22Rv1 (cell line): Measurements from ENCODE around the gene STAC2.

Experiments used
- H3K27ac ChIP-seq: fragments of 450-650 bp; 2 replicates; pipeline ENCODE4 v1.5.1; 2017
- ZFX ChIP-seq: fragments of 450-650 bp; IDR thresholded peaks from 2 replicates; pipeline ENCODE4 v1.6.1; 2017; ENCODE audit warnings: antibody characterized with exemption, borderline replicate concordance
- TF ChIP-seq, protein P1 (sequence below): fragments of 450-650 bp; IDR thresholded peaks from 2 replicates; pipeline ENCODE4 v1.5.1; 2017; ENCODE audit warnings: mild to moderate bottlenecking

Gene STAC2

DNA sequence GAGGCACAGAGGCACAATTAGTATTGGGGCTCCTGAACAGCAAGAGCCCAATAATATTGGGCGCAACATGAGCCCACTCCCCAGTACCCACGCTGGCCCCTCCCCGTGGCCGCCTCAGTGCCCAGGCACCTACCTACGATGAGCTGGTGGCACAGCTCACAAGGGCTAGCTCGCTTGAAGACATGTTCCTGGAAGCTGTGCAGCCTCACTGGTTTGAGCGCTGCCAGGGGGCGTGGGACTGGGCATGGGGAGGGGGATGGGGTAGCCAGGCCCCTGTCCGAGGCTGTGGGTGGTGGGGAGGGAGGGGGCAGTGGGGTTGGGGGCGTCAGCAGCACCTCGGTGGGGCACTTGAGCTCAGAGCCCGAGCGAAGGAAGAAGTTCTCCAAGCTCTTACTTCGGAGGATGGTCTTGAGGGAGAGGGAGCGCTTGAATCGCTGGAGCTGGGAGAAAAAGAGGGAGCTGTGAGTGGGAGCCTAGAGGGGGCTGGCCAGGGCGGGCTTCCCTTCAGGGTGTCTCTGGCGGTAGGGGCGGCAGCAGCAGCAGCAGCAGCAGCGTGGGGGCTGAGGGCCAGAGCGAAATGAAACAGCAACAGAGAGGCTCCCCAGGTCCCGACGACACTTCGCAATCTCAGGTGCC lies 7.9 kb downstream of the STAC2 start:
- H3K27ac ChIP-seq, result no peak overlapping the region
- TF ChIP-seq, protein P1, sequence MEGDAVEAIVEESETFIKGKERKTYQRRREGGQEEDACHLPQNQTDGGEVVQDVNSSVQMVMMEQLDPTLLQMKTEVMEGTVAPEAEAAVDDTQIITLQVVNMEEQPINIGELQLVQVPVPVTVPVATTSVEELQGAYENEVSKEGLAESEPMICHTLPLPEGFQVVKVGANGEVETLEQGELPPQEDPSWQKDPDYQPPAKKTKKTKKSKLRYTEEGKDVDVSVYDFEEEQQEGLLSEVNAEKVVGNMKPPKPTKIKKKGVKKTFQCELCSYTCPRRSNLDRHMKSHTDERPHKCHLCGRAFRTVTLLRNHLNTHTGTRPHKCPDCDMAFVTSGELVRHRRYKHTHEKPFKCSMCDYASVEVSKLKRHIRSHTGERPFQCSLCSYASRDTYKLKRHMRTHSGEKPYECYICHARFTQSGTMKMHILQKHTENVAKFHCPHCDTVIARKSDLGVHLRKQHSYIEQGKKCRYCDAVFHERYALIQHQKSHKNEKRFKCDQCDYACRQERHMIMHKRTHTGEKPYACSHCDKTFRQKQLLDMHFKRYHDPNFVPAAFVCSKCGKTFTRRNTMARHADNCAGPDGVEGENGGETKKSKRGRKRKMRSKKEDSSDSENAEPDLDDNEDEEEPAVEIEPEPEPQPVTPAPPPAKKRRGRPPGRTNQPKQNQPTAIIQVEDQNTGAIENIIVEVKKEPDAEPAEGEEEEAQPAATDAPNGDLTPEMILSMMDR, result no peak

DNA sequence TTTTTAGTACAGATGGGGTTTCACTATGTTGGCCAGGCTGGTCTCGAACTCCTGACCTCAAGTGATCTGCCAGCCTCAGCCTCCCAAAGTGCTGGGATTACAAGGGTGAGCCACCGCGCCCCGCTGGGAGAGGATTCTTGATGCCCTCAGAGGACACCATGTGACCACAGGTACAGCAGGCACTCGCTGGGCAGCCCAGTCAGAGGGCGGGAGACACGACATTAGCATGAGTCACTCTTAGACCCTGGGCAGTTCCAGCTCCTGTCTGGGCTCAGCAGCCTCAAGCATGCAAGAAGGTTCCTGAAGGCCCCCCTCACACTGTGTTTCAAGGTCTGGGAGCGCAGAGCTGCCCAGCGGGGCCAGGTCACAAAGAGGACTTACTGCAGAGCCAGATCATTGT lies 11.9 kb downstream of the STAC2 start:
- no peak for TF ChIP-seq ZFX
- TF ChIP-seq, protein P1, result no peak
- H3K27ac ChIP-seq, result no peak overlapping the region

DNA sequence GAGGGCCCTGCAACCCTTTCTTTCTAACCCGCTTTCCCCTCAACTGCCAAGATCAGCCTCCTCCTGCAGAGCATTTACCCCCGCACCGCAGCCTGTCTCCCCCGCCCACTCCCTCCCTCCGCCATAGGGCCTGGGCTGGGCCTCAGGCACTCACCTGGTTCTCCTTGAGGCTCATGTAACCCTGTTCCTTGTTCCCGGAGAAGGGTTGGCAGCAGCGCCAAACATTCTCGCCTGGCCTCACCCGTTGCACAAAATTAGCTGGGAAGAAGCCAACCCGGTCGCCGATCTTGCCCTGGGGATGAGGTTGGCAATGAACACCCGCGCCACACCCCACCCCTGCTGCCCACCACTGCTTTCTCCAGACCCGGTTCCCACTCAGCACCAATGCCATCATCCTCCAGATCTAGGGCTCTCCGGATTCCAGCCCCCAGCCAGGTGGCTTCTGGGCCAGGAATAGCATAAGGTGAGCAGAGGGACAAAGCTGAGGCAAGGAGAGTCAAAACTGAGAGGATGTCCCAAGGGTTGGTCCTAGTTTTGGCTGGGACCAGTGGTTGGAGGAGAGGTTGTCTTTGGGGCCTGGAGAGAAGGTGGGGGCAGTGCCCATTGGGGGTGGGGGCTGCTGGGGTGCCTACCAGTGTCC lies 12.8 kb downstream of the STAC2 start:
- no peak overlapping the region for H3K27ac ChIP-seq

DNA sequence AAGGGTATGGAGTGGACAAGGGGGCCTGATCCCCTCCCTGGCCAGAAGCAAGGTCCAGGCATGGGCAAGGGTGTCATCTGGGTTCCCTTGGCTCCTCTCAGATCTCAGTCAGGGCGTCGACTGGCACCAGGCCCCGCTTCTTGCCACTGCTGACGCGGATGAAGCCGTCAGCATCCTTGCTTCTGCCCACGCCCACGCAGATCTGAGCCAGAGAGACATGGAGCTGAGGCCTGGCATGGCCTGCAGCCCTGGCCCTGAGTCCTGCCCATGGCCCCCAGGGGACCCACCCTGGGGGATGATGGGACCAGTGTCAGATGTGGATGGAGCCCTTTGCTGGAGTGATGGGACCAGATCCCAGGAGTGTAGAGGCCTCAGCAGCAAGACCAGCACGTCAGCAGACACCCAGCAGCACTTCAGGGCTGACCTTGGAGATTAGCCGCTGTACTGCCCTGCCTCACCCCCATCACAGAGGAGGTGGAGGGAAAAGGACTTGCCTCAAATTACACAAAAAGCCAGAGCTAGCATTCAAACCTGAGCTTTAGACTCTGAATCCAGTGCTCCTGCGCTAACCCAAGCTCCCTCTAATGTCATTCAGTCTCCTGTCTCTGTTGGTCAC lies 13.4 kb downstream of the STAC2 start:
- H3K27ac ChIP-seq, result no peak overlapping the region
- TF ChIP-seq, protein P1, result no peak
- TF ChIP-seq ZFX, result no peak

More for the DNA sequence above, 12.8 kb downstream of the STAC2 start:
- TF ChIP-seq ZFX, result no peak
- TF ChIP-seq, protein P1, result no peak

DNA sequence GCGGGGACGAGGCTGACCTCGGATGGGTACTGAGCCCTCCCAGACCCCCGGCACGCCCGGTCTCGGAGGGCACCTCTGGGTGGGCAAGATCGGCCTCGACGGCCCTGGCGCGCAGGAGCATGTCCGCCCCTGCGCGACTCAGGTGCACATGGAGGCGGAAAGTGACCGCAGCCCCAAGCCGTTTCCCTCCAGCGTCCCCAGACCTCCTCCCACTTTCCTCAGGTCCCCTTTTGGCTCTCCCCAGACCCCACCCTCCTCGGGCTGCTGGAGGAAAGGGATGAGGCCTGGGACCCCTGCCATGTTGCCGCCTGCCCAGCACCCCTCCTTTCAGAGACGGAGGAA lies 15.7 kb downstream of the STAC2 start:
- H3K27ac ChIP-seq, result no peak overlapping the region
- TF ChIP-seq, protein P1, result no peak
- no peak for TF ChIP-seq ZFX

DNA sequence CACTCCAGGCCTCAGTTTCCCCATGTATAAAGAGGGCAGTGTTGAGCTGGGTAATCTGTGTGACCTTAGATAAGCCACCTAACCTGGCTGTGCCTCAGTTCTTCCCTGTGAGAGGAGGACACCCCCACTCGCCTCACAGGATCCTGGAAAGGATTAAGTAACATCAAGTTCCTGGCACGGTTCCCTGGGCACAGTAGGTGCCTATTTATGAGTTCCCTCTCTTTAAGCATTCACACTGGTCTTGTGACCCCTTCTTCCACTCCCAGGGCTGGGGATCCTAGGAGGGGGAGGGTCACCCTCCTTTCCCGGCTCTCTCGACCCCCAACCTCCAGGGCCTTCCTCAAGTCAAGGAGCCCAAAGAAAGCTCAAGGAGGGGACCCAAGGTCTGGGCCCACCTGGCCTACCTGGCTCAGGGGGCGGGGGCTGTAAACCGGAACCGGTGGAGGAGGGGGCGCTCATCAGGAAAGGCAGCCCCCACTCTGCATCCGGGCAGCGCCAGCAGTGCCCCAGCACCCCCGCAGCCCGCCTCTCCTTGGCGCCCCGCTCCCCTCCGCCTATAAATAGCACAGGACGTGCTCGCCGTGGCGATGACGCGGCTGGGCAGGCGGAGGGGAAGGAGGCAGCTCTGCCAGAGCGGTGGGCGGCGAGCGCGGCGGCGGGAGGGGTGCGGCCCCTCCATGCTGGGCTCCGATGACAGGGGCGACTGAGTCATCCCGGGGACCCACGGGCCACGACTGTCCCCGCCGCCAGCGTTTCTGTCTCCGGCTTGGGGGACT lies 16.2 kb downstream of the STAC2 start:
- TF ChIP-seq, protein P1, result no peak
- TF ChIP-seq ZFX, result no peak

More for the DNA sequence above, 16.2 kb downstream of the STAC2 start:
- no peak overlapping the region for H3K27ac ChIP-seq
